Gastrocnemius medialis (tissue), 4 donors: Measurements from ENCODE around the gene SRGAP3. TPM values are rescaled to one million over a fixed set of nuclear protein-coding genes. Genes with fewer than 3 reads are reported as not detected.

Experiments used
- ATAC-seq, 2 donors: fragments of 150-250 bp; one replicate each; pipeline ENCODE4 v1.9.1; 2016
- DNase-seq, 2 donors: peaks; one replicate each; pipeline ENCODE4 v3.0.0-alpha.2; 2019
- H3K27ac ChIP-seq, 4 donors: fragments of 200-600 bp; sonication (generic); 1 replicate in 1 of 4; 2 replicates in 3 of 4; pipeline ENCODE4 v1.5.1; 2016 to 2018; ENCODE audit warnings: mild to moderate bottlenecking in 2 of 4, moderate library complexity in 1 of 4
- H3K27me3 ChIP-seq, 3 donors: fragments of 200-600 bp; sonication (generic) in 2 of 3; 1 replicate in 1 of 3; 2 replicates in 2 of 3; pipeline versions ENCODE4 v1.5.1 to v1.6.0; 2016 to 2019; ENCODE audit warnings: mild to moderate bottlenecking in 1 of 3, moderate library complexity in 1 of 3
- H3K36me3 ChIP-seq, 2 donors: fragments of 200-600 bp; sonication (generic) in 1 of 2; one replicate each; pipeline ENCODE4 v1.5.1; 2017 to 2018
- H3K4me1 ChIP-seq, 2 donors: fragments of 200-600 bp; sonication (generic) in 1 of 2; one replicate each; pipeline ENCODE4 v1.5.1; 2016 to 2017; ENCODE audit warnings: mild to moderate bottlenecking in 2 of 2
- H3K4me3 ChIP-seq, 4 donors: fragments of 200-600 bp; sonication (generic) in 3 of 4; 1 replicate in 1 of 4; 2 replicates in 3 of 4; pipeline ENCODE4 v1.5.1; 2016 to 2019; ENCODE audit warnings: mild to moderate bottlenecking in 2 of 4
- H3K9me3 ChIP-seq, 3 donors: fragments of 200-600 bp; sonication (generic) in 2 of 3; 1 replicate in 1 of 3; 2 replicates in 2 of 3; pipeline ENCODE4 v1.5.1; 2016 to 2019
- POLR2A ChIP-seq, 2 donors: fragments of 450-650 bp; IDR thresholded peaks; one replicate each; pipeline ENCODE4 v1.6.1; 2017; ENCODE audit warnings: antibody characterized with exemption in 2 of 2, mild to moderate bottlenecking in 2 of 2, moderate library complexity in 2 of 2
- in situ Hi-C, 4 donors: fragments of 200-750 bp; cut with MboI; loops; one replicate each; pipeline versions ENCODE4 v1.15.0 to v1.8.0; 2017; ENCODE audit warnings: low sequenced_read_pairs in 4 of 4
- intact Hi-C: fragments of 100-400 bp; cut with DNase I; formaldehyde crosslinking; loops from one replicate; pipeline ENCODE4 v1.15.1; 2023; ENCODE audit warnings: low total_unique reads
- total RNA-seq, 4 donors: library from RNA; depleted of rRNA; stranded (reverse); fragments of >200 nt; gene quantifications; one replicate each; pipeline versions ENCODE4 v1.1.0 to v1.2.3, GENCODE V29; 2016
- TF ChIP-seq, protein P1 (sequence below), 5 experiments: fragments of 450-650 bp in 3 of 5; fragments of 200-600 bp in 2 of 5; sonication (generic) in 2 of 5; IDR thresholded peaks in 4 of 5; conservative IDR thresholded peaks in 1 of 5; 1 replicate in 4 of 5; 2 replicates in 1 of 5; pipeline ENCODE4 v1.5.1; 2016 to 2019; ENCODE audit warnings: antibody characterized with exemption in 5 of 5, mild to moderate bottlenecking in 3 of 5, moderate library complexity in 3 of 5

Gene SRGAP3
- total RNA-seq, 4 donors from 2014 or later = 1.3 to 2.3 (median 1.8) TPM

DNA sequence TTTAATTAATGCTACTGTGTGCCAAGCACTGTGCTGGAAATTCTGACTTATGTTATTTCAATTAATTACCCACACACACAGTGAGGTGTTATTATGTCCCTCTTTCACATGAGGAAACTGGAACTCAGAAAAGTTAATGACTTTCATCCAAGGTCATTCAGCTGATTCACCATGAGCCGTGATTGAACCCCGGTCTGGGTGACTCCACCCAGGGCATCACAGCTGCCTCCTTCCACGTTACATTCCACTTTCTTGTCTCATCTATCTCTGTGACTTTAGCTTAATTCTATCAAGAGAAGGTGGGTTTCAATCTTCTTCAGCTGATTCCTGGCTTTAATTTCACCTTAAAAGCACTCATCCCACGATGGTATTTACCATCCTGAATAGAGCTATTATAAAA, 16.3 kb downstream of the SRGAP3 start:
- no peak overlapping the region for H3K4me3 ChIP-seq
- intact Hi-C loops = no loop called here
- peaks cover 10 to 11% of the 10 kb centered on the region in 2 donors for H3K4me1 ChIP-seq
- no peak for ATAC-seq
- TF ChIP-seq POLR2A (IDR thresholded peaks at IDR 0.05) = no peak
- TF ChIP-seq, protein P1, sequence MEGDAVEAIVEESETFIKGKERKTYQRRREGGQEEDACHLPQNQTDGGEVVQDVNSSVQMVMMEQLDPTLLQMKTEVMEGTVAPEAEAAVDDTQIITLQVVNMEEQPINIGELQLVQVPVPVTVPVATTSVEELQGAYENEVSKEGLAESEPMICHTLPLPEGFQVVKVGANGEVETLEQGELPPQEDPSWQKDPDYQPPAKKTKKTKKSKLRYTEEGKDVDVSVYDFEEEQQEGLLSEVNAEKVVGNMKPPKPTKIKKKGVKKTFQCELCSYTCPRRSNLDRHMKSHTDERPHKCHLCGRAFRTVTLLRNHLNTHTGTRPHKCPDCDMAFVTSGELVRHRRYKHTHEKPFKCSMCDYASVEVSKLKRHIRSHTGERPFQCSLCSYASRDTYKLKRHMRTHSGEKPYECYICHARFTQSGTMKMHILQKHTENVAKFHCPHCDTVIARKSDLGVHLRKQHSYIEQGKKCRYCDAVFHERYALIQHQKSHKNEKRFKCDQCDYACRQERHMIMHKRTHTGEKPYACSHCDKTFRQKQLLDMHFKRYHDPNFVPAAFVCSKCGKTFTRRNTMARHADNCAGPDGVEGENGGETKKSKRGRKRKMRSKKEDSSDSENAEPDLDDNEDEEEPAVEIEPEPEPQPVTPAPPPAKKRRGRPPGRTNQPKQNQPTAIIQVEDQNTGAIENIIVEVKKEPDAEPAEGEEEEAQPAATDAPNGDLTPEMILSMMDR (IDR thresholded peaks at IDR 0.05 in 4 of 5, conservative IDR thresholded peaks at IDR 0.05 in 1 of 5) = no peak
- no peaks in the 10 kb centered on the region for H3K36me3 ChIP-seq
- DNase-seq = no peak
- H3K27ac ChIP-seq = no peak overlapping the region
- no peaks in the 10 kb centered on the region for H3K27me3 ChIP-seq
- in situ Hi-C loops = no loop called here
- no peaks in the 10 kb centered on the region for H3K9me3 ChIP-seq

DNA sequence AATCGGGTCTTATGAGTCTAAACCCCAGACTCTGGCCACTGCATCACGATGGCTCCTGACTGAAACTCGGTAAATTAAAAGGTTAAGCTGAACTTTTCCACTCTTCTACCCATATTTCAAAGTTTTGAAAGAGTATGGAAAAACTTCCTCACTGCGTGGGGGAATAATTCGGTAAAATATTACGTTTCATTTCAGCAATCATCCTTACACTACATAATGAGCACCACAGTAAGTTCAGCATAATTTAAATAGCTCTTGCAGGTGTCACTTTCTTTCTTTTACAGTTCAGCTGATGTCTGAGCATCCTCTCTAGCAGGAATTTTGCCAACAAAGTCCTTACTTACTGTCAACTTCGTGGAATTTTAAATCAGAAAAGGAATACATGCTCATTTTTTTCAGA, 17.5 kb downstream of the SRGAP3 start:
- ATAC-seq = no peak
- Histone ChIP-seq H3K4me3 (no peak overlapping the region), H3K36me3 (no peaks in the 10 kb centered on the region), H3K9me3 (no peaks in the 10 kb centered on the region), H3K4me1 (peaks cover 10 to 11% of the 10 kb centered on the region in 2 donors), H3K27ac (no peak overlapping the region), H3K27me3 (no peaks in the 10 kb centered on the region)
- in situ Hi-C loops = no loop called here
- TF ChIP-seq, protein P1 (IDR thresholded peaks at IDR 0.05 in 4 of 5, conservative IDR thresholded peaks at IDR 0.05 in 1 of 5) = no peak
- no peak for TF ChIP-seq POLR2A (IDR thresholded peaks at IDR 0.05)
- intact Hi-C loops = no loop called here
- DNase-seq = no peak

DNA sequence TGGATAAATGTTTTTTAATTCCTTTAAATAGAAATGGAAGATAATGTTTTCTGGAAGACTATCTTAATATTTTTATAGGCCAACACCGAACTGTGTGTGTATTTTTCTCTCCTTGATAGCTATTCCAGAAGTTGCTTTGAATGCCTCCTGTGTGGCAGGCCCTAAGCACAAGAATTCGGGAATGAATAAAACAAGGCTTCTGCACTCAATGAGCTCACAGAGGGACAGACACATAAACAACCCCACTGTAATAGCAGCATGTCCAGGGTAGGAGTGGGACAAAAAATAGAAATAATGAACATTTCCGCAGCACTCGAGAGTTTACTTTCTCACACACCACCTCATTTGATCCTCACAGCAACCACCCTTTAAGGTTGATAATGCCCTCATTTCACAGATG, 18.0 kb downstream of the SRGAP3 start:
- Histone ChIP-seq H3K4me3 (no peak overlapping the region), H3K27me3 (no peaks in the 10 kb centered on the region), H3K36me3 (no peaks in the 10 kb centered on the region), H3K27ac (no peak overlapping the region), H3K9me3 (no peaks in the 10 kb centered on the region), H3K4me1 (peaks cover 10 to 11% of the 10 kb centered on the region in 2 donors)
- intact Hi-C loops = no loop called here
- in situ Hi-C loops = no loop called here
- TF ChIP-seq, protein P1 (IDR thresholded peaks at IDR 0.05 in 4 of 5, conservative IDR thresholded peaks at IDR 0.05 in 1 of 5) = no peak
- no peak for TF ChIP-seq POLR2A (IDR thresholded peaks at IDR 0.05)
- ATAC-seq (no peak), DNase-seq (no peak)

DNA sequence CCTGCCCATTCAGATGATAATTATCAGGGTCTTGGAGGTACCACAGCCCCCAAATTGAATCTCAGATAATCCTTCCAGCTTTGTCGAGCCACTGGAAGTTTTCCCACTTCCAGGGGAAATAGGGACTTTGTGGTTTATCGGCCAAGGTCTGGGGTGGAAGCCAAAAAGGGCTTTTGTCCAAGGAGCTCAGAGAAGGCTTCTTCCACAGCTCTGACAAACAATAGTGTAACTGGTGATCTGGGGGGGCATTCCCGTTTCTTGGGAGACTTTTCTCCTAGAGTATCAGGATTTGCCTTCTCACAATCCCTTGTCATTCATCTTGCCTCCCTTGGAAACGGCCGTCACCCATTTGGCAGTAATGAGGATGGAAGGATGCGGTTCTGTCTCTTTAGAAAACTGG, 18.4 kb downstream of the SRGAP3 start:
- Histone ChIP-seq H3K36me3 (no peaks in the 10 kb centered on the region), H3K4me1 (peaks cover 10 to 11% of the 10 kb centered on the region in 2 donors), H3K27me3 (no peaks in the 10 kb centered on the region), H3K4me3 (no peak overlapping the region), H3K9me3 (no peaks in the 10 kb centered on the region), H3K27ac (no peak overlapping the region)
- ATAC-seq = no peak
- DNase-seq = no peak
- intact Hi-C loops (no loop called here), in situ Hi-C loops (no loop called here)
- TF ChIP-seq, protein P1 (IDR thresholded peaks at IDR 0.05 in 4 of 5, conservative IDR thresholded peaks at IDR 0.05 in 1 of 5) = no peak
- TF ChIP-seq POLR2A (IDR thresholded peaks at IDR 0.05) = no peak

DNA sequence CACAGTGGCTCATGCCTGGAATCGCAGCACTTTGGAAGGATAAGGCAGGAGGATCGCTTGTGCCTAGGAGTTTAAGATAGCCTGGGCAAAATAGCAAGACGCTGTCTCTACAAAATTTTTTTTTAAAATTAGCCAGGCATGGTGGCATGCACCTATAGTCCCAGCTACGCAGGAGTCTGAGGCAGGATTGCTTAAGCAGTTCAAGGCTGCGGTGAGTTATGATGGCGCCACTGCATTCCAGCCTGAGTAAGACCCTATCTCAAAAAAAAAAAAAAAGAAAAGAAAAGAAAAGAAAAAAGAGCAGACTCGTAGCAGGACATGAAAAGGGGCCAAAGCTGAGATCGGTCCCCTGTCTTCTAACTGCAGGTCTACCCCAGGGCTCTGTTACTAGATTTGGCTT, 18.9 kb downstream of the SRGAP3 start:
- no peaks in the 10 kb centered on the region for H3K27me3 ChIP-seq
- no peak overlapping the region for H3K27ac ChIP-seq
- intact Hi-C loops (no loop called here), in situ Hi-C loops (no loop called here)
- H3K9me3 ChIP-seq = no peaks in the 10 kb centered on the region
- no peaks in the 10 kb centered on the region for H3K36me3 ChIP-seq
- H3K4me1 ChIP-seq = peaks cover 10 to 11% of the 10 kb centered on the region in 2 donors
- H3K4me3 ChIP-seq = no peak overlapping the region
- TF ChIP-seq POLR2A (IDR thresholded peaks at IDR 0.05) = no peak
- TF ChIP-seq, protein P1 (IDR thresholded peaks at IDR 0.05 in 4 of 5, conservative IDR thresholded peaks at IDR 0.05 in 1 of 5) = no peak
- ATAC-seq (no peak), DNase-seq (no peak)
